Upper lobe of right lung (tissue), 1 donor: ENCODE results near the gene FBN1. TPM values are rescaled to one million over a fixed set of nuclear protein-coding genes. Genes with fewer than 3 reads are reported as not detected.

Experiments used
- ATAC-seq: fragments of 200-7000 bp; cut with Tn5 transposase; one replicate; pipeline ENCODE4 v1.9.1; 2020; ENCODE audit warnings: mild to moderate bottlenecking, moderate library complexity
- DNase-seq: peaks from one replicate; pipeline ENCODE4 v3.0.0-alpha.2; 2020
- H3K27ac ChIP-seq: fragments of 200-600 bp; one replicate; pipeline ENCODE4 v1.8.0; 2022
- H3K27me3 ChIP-seq: fragments of 200-600 bp; one replicate; pipeline ENCODE4 v1.8.0; 2022; ENCODE audit warnings: mild to moderate bottlenecking
- H3K36me3 ChIP-seq: fragments of 200-600 bp; one replicate; pipeline ENCODE4 v1.8.0; 2022
- H3K4me1 ChIP-seq: fragments of 200-600 bp; one replicate; pipeline ENCODE4 v1.8.0; 2022
- H3K4me3 ChIP-seq: fragments of 200-600 bp; one replicate; pipeline ENCODE4 v1.8.0; 2022; ENCODE audit warnings: mild to moderate bottlenecking
- H3K9me3 ChIP-seq: fragments of 200-600 bp; one replicate; pipeline ENCODE4 v1.8.0; 2022
- CTCF ChIP-seq: fragments of 200-600 bp; IDR thresholded peaks from one replicate; pipeline ENCODE4 v1.8.0; 2022; ENCODE audit warnings: antibody characterized with exemption
- intact Hi-C: fragments of 100-400 bp; cut with DNase I; formaldehyde crosslinking; loops from one replicate; pipeline ENCODE4 v1.11.0; 2022
- total RNA-seq: library from RNA; stranded (reverse); fragmentation: NEBNext Ultra II Directional; extraction: Animal tissue kit (Norgen Biotek cat#: 25700); gene quantifications from one replicate; pipeline ENCODE4 v1.2.1, GENCODE V29; 2021
- donor health status: DM: no; HTN: yes; CAD: no; lungs with severe emphysema.

The FBN1 gene
- total RNA-seq, 1 donor from 2014 or later = 46.9 TPM

GRCh38 chr15:48459571-48460442, 185.7 kb downstream of the FBN1 start:
- Histone ChIP-seq H3K4me1 (no peaks in the 10 kb centered on the region), H3K4me3 (no peak overlapping the region), H3K9me3 (no peaks in the 10 kb centered on the region), H3K36me3 (peaks cover 43% of the 10 kb centered on the region), H3K27ac (no peak overlapping the region), H3K27me3 (no peaks in the 10 kb centered on the region)
- intact Hi-C loops = no loop called here
- no peak for TF ChIP-seq CTCF
- DNase-seq (no peak), ATAC-seq (no peak)

- intact Hi-C loops = no loop called here
- H3K9me3 ChIP-seq = no peaks in the 10 kb centered on the region
- H3K36me3 ChIP-seq = peaks cover 37% of the 10 kb centered on the region
- no peak for ATAC-seq
- H3K4me3 ChIP-seq = no peak overlapping the region
- no peak for DNase-seq
- H3K27me3 ChIP-seq = no peaks in the 10 kb centered on the region
- no peak overlapping the region for H3K27ac ChIP-seq
- no peaks in the 10 kb centered on the region for H3K4me1 ChIP-seq
- TF ChIP-seq CTCF = no peak
These were observed 186.6 kb downstream of the FBN1 start for GRCh38 chr15:48458876-48459275.

- ATAC-seq (no peak), DNase-seq (no peak)
- Histone ChIP-seq H3K4me3 (no peak overlapping the region), H3K9me3 (no peaks in the 10 kb centered on the region), H3K4me1 (no peaks in the 10 kb centered on the region), H3K27ac (no peak overlapping the region), H3K27me3 (no peaks in the 10 kb centered on the region), H3K36me3 (peaks cover 30% of the 10 kb centered on the region)
- TF ChIP-seq CTCF = no peak
- intact Hi-C loops = no loop called here
These were observed 189.4 kb downstream of the FBN1 start for GRCh38 chr15:48456134-48456533.

GRCh38 chr15:48451736-48452135, 193.8 kb downstream of the FBN1 start:
- Histone ChIP-seq H3K4me1 (no peaks in the 10 kb centered on the region), H3K4me3 (no peak overlapping the region), H3K27me3 (no peaks in the 10 kb centered on the region), H3K9me3 (no peaks in the 10 kb centered on the region), H3K36me3 (peaks cover 28% of the 10 kb centered on the region), H3K27ac (no peak overlapping the region)
- intact Hi-C loops = no loop called here
- no peak for ATAC-seq
- no peak for DNase-seq
- no peak for TF ChIP-seq CTCF

- no peak overlapping the region for H3K27ac ChIP-seq
- no peaks in the 10 kb centered on the region for H3K4me1 ChIP-seq
- DNase-seq (no peak), ATAC-seq (no peak)
- no peak for TF ChIP-seq CTCF
- intact Hi-C loops = no loop called here
- no peaks in the 10 kb centered on the region for H3K9me3 ChIP-seq
- peaks cover 25% of the 10 kb centered on the region for H3K36me3 ChIP-seq
- H3K27me3 ChIP-seq = no peaks in the 10 kb centered on the region
- no peak overlapping the region for H3K4me3 ChIP-seq
These were observed 194.3 kb downstream of the FBN1 start for GRCh38 chr15:48451241-48451640.
